SK-N-SH (cell line): ENCODE results near the gene TAOK3. TPM values are rescaled to one million over a fixed set of nuclear protein-coding genes. Genes with fewer than 3 reads are reported as not detected.

ENCODE experiments used
- CTCF ChIA-PET: fragments of 300-600, 350-600 bp; formaldehyde crosslinking; extraction: SDS; loops from one replicate; lab custom pipeline; 2021; lab: Yijun Ruan, JAX
- POLR2A ChIA-PET: fragments of 350-600 bp; sonication (Branson Sonifier 250); formaldehyde crosslinking; extraction: SDS; loops from one replicate; lab custom pipeline; 2020; ENCODE audit warnings: antibody characterized with exemption, inconsistent platforms; lab: Yijun Ruan, JAX
- DNase-seq: peaks from one replicate; pipeline ENCODE4 v3.0.0; 2012
- H2AFZ ChIP-seq: fragments of 200-600 bp; sonication (generic); 2 replicates; pipeline ENCODE4 v1.8.1; 2016; ENCODE audit warnings: antibody characterized with exemption, mild to moderate bottlenecking, low read depth
- H3F3A ChIP-seq: fragments of 200-600 bp; sonication (generic); replicated peaks from 2 replicates; pipeline ENCODE3; 2016; ENCODE audit warnings: antibody characterized with exemption, mild to moderate bottlenecking; ENCODE audit not compliant: insufficient read depth
- H3K27ac ChIP-seq, 2 experiments: fragments of 200-500 bp in 1 of 2; fragments of 200-600 bp in 1 of 2; sonication (Bioruptor generic) in 1 of 2; sonication (generic), shearing (Covaris generic) in 1 of 2; 2 replicates each; pipeline versions ENCODE4 v1.5.1 to v1.6.1; 2014 to 2016; ENCODE audit warnings: low read depth in 2 of 2, inconsistent platforms in 1 of 2, low read length in 1 of 2, mild to moderate bottlenecking in 1 of 2, mixed read lengths in 1 of 2
- H3K27me3 ChIP-seq: fragments of 200-600 bp; sonication (generic), shearing (Covaris generic); 2 replicates; pipeline ENCODE4 v1.6.1; 2016; ENCODE audit warnings: mixed run types; ENCODE audit not compliant: insufficient read depth
- H3K36me3 ChIP-seq, 2 experiments: fragments of 200-500 bp in 1 of 2; fragments of 200-600 bp in 1 of 2; sonication (Bioruptor generic) in 1 of 2; sonication (generic) in 1 of 2; replicated peaks in 1 of 2; 2 replicates each; pipeline versions ENCODE3 to v1.5.1; 2014 to 2016; ENCODE audit warnings: low read length in 1 of 2, mild to moderate bottlenecking in 1 of 2; ENCODE audit not compliant: insufficient read depth in 2 of 2, control insufficient read depth in 1 of 2
- H3K4me1 ChIP-seq, 2 experiments: fragments of 200-500 bp in 1 of 2; fragments of 200-600 bp in 1 of 2; sonication (Bioruptor generic) in 1 of 2; sonication (generic), shearing (Covaris generic) in 1 of 2; 2 replicates each; pipeline versions ENCODE4 v1.5.1 to v1.6.1; 2014 to 2016; ENCODE audit warnings: low read depth in 1 of 2, low read length in 1 of 2, mixed run types in 1 of 2; ENCODE audit not compliant: insufficient read depth in 2 of 2, control insufficient read depth in 1 of 2
- H3K4me2 ChIP-seq: fragments of 200-600 bp; sonication (generic), shearing (Covaris generic); 2 replicates; pipeline ENCODE4 v1.6.1; 2017; ENCODE audit warnings: mixed run types
- H3K4me3 ChIP-seq, 2 experiments: fragments of 200-500 bp in 1 of 2; fragments of 200-600 bp in 1 of 2; sonication (Bioruptor generic) in 1 of 2; sonication (generic), shearing (Covaris generic) in 1 of 2; 2 replicates each; pipeline versions ENCODE4 v1.5.1 to v1.8.1; 2014 to 2016; ENCODE audit warnings: low read depth in 2 of 2, inconsistent platforms in 1 of 2, low read length in 1 of 2, mild to moderate bottlenecking in 1 of 2, mixed read lengths in 1 of 2, moderate library complexity in 1 of 2
- H3K79me2 ChIP-seq: fragments of 200-600 bp; sonication (generic); 2 replicates; pipeline ENCODE4 v1.8.1; 2017; ENCODE audit warnings: mild to moderate bottlenecking; ENCODE audit not compliant: insufficient read depth
- H3K9ac ChIP-seq: fragments of 200-600 bp; sonication (generic); 2 replicates; pipeline ENCODE4 v1.6.1; 2017; ENCODE audit warnings: mixed run types
- H3K9me2 ChIP-seq: fragments of 200-600 bp; sonication (generic); 2 replicates; pipeline ENCODE4 v1.6.1; 2017; ENCODE audit warnings: mixed run types
- H3K9me3 ChIP-seq: fragments of 200-600 bp; sonication (generic); 2 replicates; pipeline ENCODE4 v1.6.1; 2017; ENCODE audit warnings: mixed run types, mild to moderate bottlenecking, moderate library complexity
- H4K20me1 ChIP-seq: fragments of 200-600 bp; sonication (generic); 2 replicates; pipeline ENCODE4 v1.6.1; 2017; ENCODE audit warnings: mild to moderate bottlenecking, mixed run types; ENCODE audit not compliant: insufficient read depth
- CTCF ChIP-seq: fragments of 200-600 bp; sonication (generic); IDR thresholded peaks from 2 replicates; pipeline ENCODE4 v1.6.1; 2017; ENCODE audit warnings: antibody characterized with exemption, mild to moderate bottlenecking, moderate library complexity
- EZH2phosphoT487 ChIP-seq: fragments of 200-600 bp; sonication (generic); IDR thresholded peaks from 2 replicates; pipeline ENCODE4 v1.6.1; 2017; ENCODE audit warnings: low read depth, mixed run types, mild to moderate bottlenecking, antibody characterized with exemption, moderate library complexity, borderline replicate concordance
- FOSL2 ChIP-seq: IDR thresholded peaks from 2 replicates; pipeline ENCODE4 v1.4.0; 2012; ENCODE audit warnings: low read depth, mild to moderate bottlenecking, moderate library complexity, borderline replicate concordance
- FOXJ3 ChIP-seq: sonication (generic); formaldehyde crosslinking; IDR thresholded peaks from 2 replicates; pipeline ENCODE4 v1.5.1; 2020; ENCODE audit warnings: mild to moderate bottlenecking, missing genetic modification reagents
- GABPA ChIP-seq: IDR thresholded peaks from 2 replicates; pipeline ENCODE4 v1.4.0; 2012; ENCODE audit warnings: low read depth, mild to moderate bottlenecking
- GATA2 ChIP-seq: sonication (generic); formaldehyde crosslinking; IDR thresholded peaks from 2 replicates; pipeline ENCODE4 v1.5.0; 2020; ENCODE audit warnings: mild to moderate bottlenecking, missing genetic modification reagents
- JUND ChIP-seq: IDR thresholded peaks from 2 replicates; pipeline ENCODE4 v1.4.0; 2012
- MAX ChIP-seq: IDR thresholded peaks from 2 replicates; pipeline ENCODE4 v1.4.0; 2012; ENCODE audit warnings: low read depth
- MEF2A ChIP-seq: IDR thresholded peaks from 2 replicates; pipeline ENCODE4 v1.4.0; 2012; ENCODE audit warnings: low read depth, borderline replicate concordance
- MXI1 ChIP-seq: IDR thresholded peaks from 2 replicates; pipeline ENCODE4 v1.6.1; 2012; ENCODE audit warnings: mild to moderate bottlenecking, low read depth, low read length, improper control_type of control experiment
- NRF1 ChIP-seq: IDR thresholded peaks from 2 replicates; pipeline ENCODE4 v1.6.1; 2012; ENCODE audit warnings: low read depth, mild to moderate bottlenecking, low read length
- POLR2AphosphoS5 ChIP-seq: IDR thresholded peaks from 2 replicates; pipeline ENCODE4 v1.6.1; 2012; ENCODE audit warnings: low read depth, low read length
- RAD21 ChIP-seq: IDR thresholded peaks from 2 replicates; pipeline ENCODE4 v1.6.1; 2012; ENCODE audit warnings: mild to moderate bottlenecking, low read length
- RXRA ChIP-seq: IDR thresholded peaks from 2 replicates; pipeline ENCODE4 v1.4.0; 2012; ENCODE audit warnings: low read depth, mild to moderate bottlenecking, borderline replicate concordance
- SIN3A ChIP-seq: IDR thresholded peaks from 2 replicates; pipeline ENCODE4 v1.6.1; 2012; ENCODE audit warnings: low read depth, mild to moderate bottlenecking, low read length, moderate library complexity, borderline replicate concordance
- TCF12 ChIP-seq: IDR thresholded peaks from 2 replicates; pipeline ENCODE4 v1.4.0; 2012
- USF1 ChIP-seq: IDR thresholded peaks from 2 replicates; pipeline ENCODE4 v1.4.0; 2012; ENCODE audit warnings: low read depth, borderline replicate concordance
- USF2 ChIP-seq: fragments of 150-350 bp; IDR thresholded peaks from 2 replicates; pipeline ENCODE4 v1.6.1; 2017; ENCODE audit warnings: antibody characterized with exemption, low read length, low read depth, borderline replicate concordance
- YY1 ChIP-seq: IDR thresholded peaks from 2 replicates; pipeline ENCODE4 v1.4.0; 2012; ENCODE audit warnings: low read depth, mild to moderate bottlenecking
- ZBTB33 ChIP-seq: IDR thresholded peaks from 2 replicates; pipeline ENCODE4 v1.4.0; 2012; ENCODE audit warnings: low read depth, borderline replicate concordance
- WGBS: methylation state at CpG from one replicate; pipeline ENCODE4 v1.1.6; 2017; ENCODE audit warnings: low lambda C conversion rate; 5-methylcytosine and 5-hydroxymethylcytosine counted together
- polyA plus RNA-seq, 3 experiments: library from polyadenylated mRNA; depleted of rRNA; stranded (reverse); fragments of >200 nt; gene quantifications; 2 replicates each; pipeline ENCODE4 v1.2.3, GENCODE V29; 2012

TAOK3 gene
- polyA plus RNA-seq, 1 of the 3 experiments (the other 2 are of a cell fraction), result 18.1 TPM

GRCh38 chr12:118206107-118206412, 166.6 kb downstream of the TAOK3 start:
- Histone ChIP-seq H2AFZ (no peak overlapping the region), H3K9me3 (no peaks in the 10 kb centered on the region), H3K36me3 (peaks cover 0 to 4% of the 10 kb centered on the region in 2 experiments), H4K20me1 (no peaks in the 10 kb centered on the region), H3F3A (peaks cover 2% of the 10 kb centered on the region)
- TF ChIP-seq FOSL2, result no peak
- TF ChIP-seq EZH2phosphoT487, result no peak
- no peak for TF ChIP-seq JUND
- TF ChIP-seq SIN3A, result no peak
- TF ChIP-seq YY1, result no peak
- no peak for TF ChIP-seq RAD21
- TF ChIP-seq, all 33 proteins: peak for 0
- ChIA-PET POLR2A (no interaction called here), CTCF (no interaction called here)
- H3K9ac ChIP-seq, result no peak overlapping the region
- no peaks in the 10 kb centered on the region for H3K9me2 ChIP-seq
- DNase-seq, result no peak
- no peaks in the 10 kb centered on the region for H3K79me2 ChIP-seq
- H3K27me3 ChIP-seq, result no peaks in the 10 kb centered on the region
- 96% methylated on average over 3 of the region's 3 CpGs for WGBS
- H3K27ac ChIP-seq, result no peak overlapping the region
- H3K4me3 ChIP-seq, result no peak overlapping the region
- no peak overlapping the region for H3K4me2 ChIP-seq
- no peaks in the 10 kb centered on the region for H3K4me1 ChIP-seq

- 91% methylated on average over 6 of the region's 6 CpGs for WGBS
- no peaks in the 10 kb centered on the region for H3K9me2 ChIP-seq
- H3K36me3 ChIP-seq, result peaks cover 5 to 19% of the 10 kb centered on the region in 2 experiments
- no peak for DNase-seq
- CTCF ChIA-PET, result no interaction called here
- no peaks in the 10 kb centered on the region for H3K27me3 ChIP-seq
- H3K4me3 ChIP-seq, result no peak overlapping the region
- H3K79me2 ChIP-seq, result 0 out of 2 replicates have a peak, but pooled peaks cover 2% of the 10 kb centered on the region
- POLR2A ChIA-PET, result no interaction called here
- no peak overlapping the region for H3K9ac ChIP-seq
- H3F3A ChIP-seq, result peaks cover 26% of the 10 kb centered on the region
- no peaks in the 10 kb centered on the region for H3K9me3 ChIP-seq
- no peaks in the 10 kb centered on the region for H4K20me1 ChIP-seq
- no peak overlapping the region for H2AFZ ChIP-seq
- H3K4me2 ChIP-seq, result no peak overlapping the region
- H3K4me1 ChIP-seq, result peaks cover 5 to 18% of the 10 kb centered on the region in 2 experiments; a peak in 2 of 4 replicates
- no peak overlapping the region for H3K27ac ChIP-seq
- TF ChIP-seq GABPA (no peak), YY1 (no peak), GATA2 (CRISPR knock-in tag) (no peak), MXI1 (no peak), EZH2phosphoT487 (no peak), POLR2AphosphoS5 (no peak), NRF1 (no peak), TCF12 (no peak), USF1 (no peak), RXRA (no peak), ZBTB33 (no peak), JUND (no peak), CTCF (no peak), MEF2A (no peak), FOXJ3 (CRISPR knock-in tag) (no peak), RAD21 (no peak), USF2 (no peak), MAX (no peak)
Observed at GRCh38 chr12:118193958-118194357, 178.7 kb downstream of the TAOK3 start.
